Measurements from ENCODE around the gene ELANE. TPM values are rescaled to one million over a fixed set of nuclear protein-coding genes. Genes with fewer than 3 reads are reported as not detected.

The ELANE gene
- total and polyA plus RNA-seq, 9 of the 15 experiments (the other 6 are each of a cell fraction or from before 2014, with no cell fraction given): not detected

DNA sequence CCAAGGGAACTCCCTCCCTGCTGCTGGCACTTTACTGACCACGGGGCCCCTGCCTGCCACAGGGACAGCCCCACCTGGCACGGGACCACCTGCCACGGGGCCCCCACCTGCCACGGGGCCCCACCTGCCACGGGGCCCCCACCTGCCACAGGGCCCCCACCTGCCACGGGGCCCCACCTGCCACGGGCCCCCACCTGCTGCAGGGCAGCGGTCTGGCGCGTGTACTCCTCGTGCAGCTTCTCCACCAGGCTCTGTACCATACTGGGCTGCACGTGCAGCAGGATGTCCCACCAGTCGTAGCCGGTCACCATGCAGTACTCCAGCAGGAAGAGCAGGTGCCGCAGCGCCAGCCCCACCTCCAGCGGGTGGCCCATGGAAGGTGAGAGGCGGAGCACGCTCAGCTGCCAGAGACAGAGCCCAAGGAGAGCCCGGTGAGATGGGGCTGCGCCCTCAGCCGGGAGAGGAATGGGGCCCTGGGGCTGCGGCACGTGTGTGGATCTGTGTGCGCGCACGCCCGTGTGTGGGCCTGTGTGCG is 24.7 kb downstream of the ELANE start:
- H3K9me3 ChIP-seq (replicated peaks; ENCODE audit: control insufficient read depth, insufficient read depth, low read depth, low read length): no peaks in the 10 kb centered on the region
- CTCF ChIA-PET (ENCODE audit: low intra/inter-chr PET ratio): no interaction called here
- WGBS (ENCODE audit: insufficient coverage, low coverage, missing lambda C conversion rate): 93% methylated on average over 25 of the region's 29 CpGs
- no peaks in the 10 kb centered on the region; the same call in none of the 2 replicates for H4K20me1 ChIP-seq (replicated peaks; ENCODE audit: control insufficient read depth, insufficient read depth, low read length)
- DNase-seq (ENCODE audit: extremely low read depth in 1 of 4, low spot score in 3 of 4) (peak in 1 of 4 experiments; percentile 7), ATAC-seq (no peak), FAIRE-seq (no peak)
- H3K4me1 ChIP-seq (replicated peaks in 1 of 2; ENCODE audit: control insufficient read depth in 2 of 2, insufficient read depth in 2 of 2, low read length in 2 of 2): peaks cover 10 to 45% of the 10 kb centered on the region in 2 experiments
- H3K9ac ChIP-seq (ENCODE audit: insufficient read depth in 1 of 2, low read depth in 2 of 2, low read length in 2 of 2): peak overlapping the region in 1 of 2 experiments; percentile 35; a peak in 2 of 4 replicates
- H3K9me1 ChIP-seq (ENCODE audit: control insufficient read depth, insufficient read depth, low read length): no peaks in the 10 kb centered on the region
- no peak overlapping the region for H3K4me3 ChIP-seq
- intact Hi-C loops (cut with micrococcal nuclease) (no loop called here), in situ Hi-C loops (cut with MboI) (no loop called here)
- no peak overlapping the region for H3K4me2 ChIP-seq (ENCODE audit: insufficient read depth, low read length)
- H3K27me3 ChIP-seq (ENCODE audit: control insufficient read depth in 2 of 2, insufficient read depth in 2 of 2, low read length in 2 of 2): no peaks in the 10 kb centered on the region
- no peak overlapping the region for H3K27ac ChIP-seq (ENCODE audit: extremely low read depth, low read depth, low read length)
- no TSS peak for BruUV-seq (replicated peaks)
- H3K79me2 ChIP-seq (ENCODE audit: control insufficient read depth, insufficient read depth, low read length): no peaks in the 10 kb centered on the region
- H3K36me3 ChIP-seq (ENCODE audit: control insufficient read depth, insufficient read depth, low read length): peaks cover 56% of the 10 kb centered on the region; the same call in 2 of the 3 replicates
- no peak overlapping the region for H2AFZ ChIP-seq (ENCODE audit: low read depth, low read length)
- POLR2A ChIA-PET: interaction anchor here (0.7 kb wide), 1 partner anchor 369 kb away, joined by 3 read pairs; no protein-coding TSS in a partner anchor
- TF ChIP-seq LCOR (CRISPR knock-in tag; IDR thresholded peaks at IDR 0.05) (no peak), NCOR1 (IDR thresholded peaks at IDR 0.05) (no peak), HOXB6 (CRISPR knock-in tag; IDR thresholded peaks at IDR 0.05; ENCODE audit: borderline replicate concordance) (no peak), MEF2A (IDR thresholded peaks at IDR 0.05; ENCODE audit: control insufficient read depth, low read depth, low read length) (no peak), UBTF (IDR thresholded peaks at IDR 0.05; ENCODE audit: borderline replicate concordance in 1 of 2, low read depth in 2 of 2, low read length in 2 of 2) (no peak), ZFP91 (CRISPR knock-in tag; IDR thresholded peaks at IDR 0.05) (no peak), TAF15 (IDR thresholded peaks at IDR 0.05; ENCODE audit: low read depth, low read length) (no peak), POLR2G (IDR thresholded peaks at IDR 0.05; ENCODE audit: low read depth, low read length) (peak; percentile 61; the same call in 1 of the 2 replicates), SUPT5H (IDR thresholded peaks at IDR 0.05) (no peak), ZBTB7A (IDR thresholded peaks at IDR 0.05; ENCODE audit: borderline replicate concordance, control insufficient read depth, low read depth, low read length) (0 out of 2 replicates have a peak, but pooled peaks have one; percentile 32), HMGN3 (IDR thresholded peaks at IDR 0.05; ENCODE audit: borderline replicate concordance, extremely low read depth, insufficient read length, low read depth, low read length) (peak; percentile 34), MBD2 (IDR thresholded peaks at IDR 0.05; ENCODE audit: borderline replicate concordance, low read depth) (no peak), ZNF184 (CRISPR knock-in tag; IDR thresholded peaks at IDR 0.05) (no peak), ZBTB8A (IDR thresholded peaks at IDR 0.05; ENCODE audit: partially characterized antibody) (no peak)
- TF ChIP-seq, protein P1, sequence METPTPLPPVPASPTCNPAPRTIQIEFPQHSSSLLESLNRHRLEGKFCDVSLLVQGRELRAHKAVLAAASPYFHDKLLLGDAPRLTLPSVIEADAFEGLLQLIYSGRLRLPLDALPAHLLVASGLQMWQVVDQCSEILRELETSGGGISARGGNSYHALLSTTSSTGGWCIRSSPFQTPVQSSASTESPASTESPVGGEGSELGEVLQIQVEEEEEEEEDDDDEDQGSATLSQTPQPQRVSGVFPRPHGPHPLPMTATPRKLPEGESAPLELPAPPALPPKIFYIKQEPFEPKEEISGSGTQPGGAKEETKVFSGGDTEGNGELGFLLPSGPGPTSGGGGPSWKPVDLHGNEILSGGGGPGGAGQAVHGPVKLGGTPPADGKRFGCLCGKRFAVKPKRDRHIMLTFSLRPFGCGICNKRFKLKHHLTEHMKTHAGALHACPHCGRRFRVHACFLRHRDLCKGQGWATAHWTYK (CRISPR knock-in tag; IDR thresholded peaks at IDR 0.05): peak; percentile 90; the same call in 1 of the 2 replicates
